Mesendoderm (in vitro differentiated cells): Measurements from ENCODE around the gene CARNS1.

ENCODE experiments used
- DNase-seq: peaks from one replicate; pipeline ENCODE4 v3.0.0; 2013
- H2AK5ac ChIP-seq: 2 replicates; pipeline ENCODE4 v1.6.1; 2013; ENCODE audit warnings: low read length, inconsistent platforms
- H2BK120ac ChIP-seq: 2 replicates; pipeline ENCODE4 v1.6.1; 2013; ENCODE audit warnings: low read depth, mild to moderate bottlenecking, low read length, moderate library complexity, mixed read lengths
- H2BK15ac ChIP-seq: replicated peaks from 2 replicates; pipeline ENCODE4 v1.6.1; 2013; ENCODE audit warnings: low read depth, mild to moderate bottlenecking, moderate library complexity
- H2BK5ac ChIP-seq: 2 replicates; pipeline ENCODE4 v1.6.1; 2013; ENCODE audit warnings: low read length, inconsistent platforms
- H3K18ac ChIP-seq: 2 replicates; pipeline ENCODE4 v1.6.1; 2013; ENCODE audit warnings: mild to moderate bottlenecking, low read length, mixed read lengths
- H3K23ac ChIP-seq: one replicate; pipeline ENCODE4 v1.6.1; 2013; ENCODE audit warnings: low read length
- H3K27ac ChIP-seq: 2 replicates; pipeline ENCODE4 v1.5.1; 2013; ENCODE audit warnings: low read depth, mild to moderate bottlenecking, inconsistent platforms, low read length, moderate library complexity
- H3K27me3 ChIP-seq: 2 replicates; pipeline ENCODE4 v1.6.1; 2013; ENCODE audit warnings: low read length, control low read depth, mild to moderate bottlenecking, inconsistent platforms; ENCODE audit not compliant: insufficient read depth, poor library complexity
- H3K36me3 ChIP-seq: 2 replicates; pipeline ENCODE4 v1.6.1; 2013; ENCODE audit warnings: low read length, inconsistent platforms; ENCODE audit not compliant: control insufficient read depth, insufficient read depth
- H3K4ac ChIP-seq: one replicate; pipeline ENCODE4 v1.6.1; 2013; ENCODE audit warnings: low read depth, mild to moderate bottlenecking, low read length, moderate library complexity
- H3K4me1 ChIP-seq: 2 replicates; pipeline ENCODE4 v1.6.1; 2013; ENCODE audit warnings: low read depth, low read length, inconsistent platforms; ENCODE audit not compliant: control insufficient read depth
- H3K4me2 ChIP-seq: 2 replicates; pipeline ENCODE4 v1.6.1; 2013; ENCODE audit warnings: low read length
- H3K4me3 ChIP-seq: 2 replicates; pipeline ENCODE4 v1.5.1; 2013; ENCODE audit warnings: mild to moderate bottlenecking, low read length
- H3K56ac ChIP-seq: one replicate; pipeline ENCODE4 v1.6.1; 2013; ENCODE audit warnings: low read length
- H3K79me1 ChIP-seq: 2 replicates; pipeline ENCODE4 v1.6.1; 2013; ENCODE audit warnings: low read length, inconsistent platforms
- H3K79me2 ChIP-seq: 2 replicates; pipeline ENCODE4 v1.6.1; 2013; ENCODE audit warnings: mild to moderate bottlenecking, low read length; ENCODE audit not compliant: control insufficient read depth, insufficient read depth
- H3K9ac ChIP-seq: 2 replicates; pipeline ENCODE4 v1.6.1; 2013; ENCODE audit warnings: low read length, inconsistent platforms
- H4K5ac ChIP-seq: one replicate; pipeline ENCODE4 v1.6.1; 2013; ENCODE audit warnings: low read length
- H4K8ac ChIP-seq: one replicate; pipeline ENCODE4 v1.6.1; 2013; ENCODE audit warnings: low read depth, mild to moderate bottlenecking, control low read depth, low read length, moderate library complexity
- WGBS: extraction: QIAGEN DNeasy Blood & Tissue Kit; methylation state at CpG from one replicate; pipeline ENCODE4 v1.1.7; 2013; ENCODE audit warnings: low lambda C conversion rate, missing lambda C conversion rate; ENCODE audit not compliant: insufficient coverage; ENCODE audit errors: extremely low coverage; 5-methylcytosine and 5-hydroxymethylcytosine counted together

CARNS1 gene

GRCh38 chr11:67406420-67406968 lies 9.0 kb upstream of the CARNS1 start:
- H3K27ac ChIP-seq: no peak overlapping the region
- WGBS: no CpG with 5 or more reads among the region's 18 CpGs
- H3K18ac ChIP-seq: no peak overlapping the region
- H3K23ac ChIP-seq: no peak overlapping the region
- no peak overlapping the region for H4K8ac ChIP-seq
- H2BK15ac ChIP-seq: no peak overlapping the region
- no peaks in the 10 kb centered on the region for H3K79me1 ChIP-seq
- H2BK120ac ChIP-seq: no peak overlapping the region
- no peaks in the 10 kb centered on the region for H3K27me3 ChIP-seq
- H3K79me2 ChIP-seq: no peaks in the 10 kb centered on the region
- H4K5ac ChIP-seq: no peak overlapping the region
- no peak for DNase-seq
- no peak overlapping the region for H2BK5ac ChIP-seq
- H3K4me1 ChIP-seq: no peaks in the 10 kb centered on the region
- no peak overlapping the region for H3K4ac ChIP-seq
- H3K36me3 ChIP-seq: no peaks in the 10 kb centered on the region
- H3K4me2 ChIP-seq: no peak overlapping the region
- no peak overlapping the region for H3K56ac ChIP-seq
- no peak overlapping the region for H3K4me3 ChIP-seq
- H3K9ac ChIP-seq: no peak overlapping the region
- no peak overlapping the region for H2AK5ac ChIP-seq

DNA sequence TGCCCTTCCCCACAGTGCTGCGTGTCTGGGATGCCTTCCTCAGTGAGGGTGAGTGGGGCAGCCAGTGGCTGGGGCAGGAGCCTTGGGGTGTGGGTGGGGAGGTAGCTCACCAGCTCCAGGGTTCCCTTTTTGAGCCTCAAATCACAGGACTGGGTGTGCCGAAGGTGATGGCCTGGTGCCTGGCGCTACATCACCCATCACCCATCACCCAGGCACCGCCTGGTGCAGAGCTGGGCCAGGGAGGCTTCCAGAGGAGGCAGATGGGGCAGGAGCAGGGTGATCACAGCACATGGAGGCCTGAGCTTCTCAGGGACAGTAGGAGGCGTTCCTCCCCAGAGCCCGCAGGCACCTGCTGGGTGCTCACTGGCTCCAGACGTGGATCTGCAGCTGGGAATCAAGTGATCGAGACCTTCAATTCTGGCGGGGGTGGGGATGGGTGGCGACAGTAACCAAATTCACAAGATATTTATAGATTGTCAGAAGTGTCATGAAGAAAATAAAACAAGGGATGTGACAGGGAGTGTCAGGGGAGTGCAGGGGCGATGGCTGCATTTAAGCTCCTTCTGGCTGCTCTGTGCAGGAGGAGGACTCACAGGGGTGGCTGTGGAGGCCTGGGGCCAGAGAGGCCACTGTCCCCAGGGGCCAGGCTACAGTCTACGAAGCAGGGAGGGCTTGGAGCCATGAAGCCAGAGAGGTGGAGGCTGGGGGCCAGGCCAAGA lies 8.3 kb upstream of the CARNS1 start:
- H2AK5ac ChIP-seq: no peak overlapping the region
- H2BK15ac ChIP-seq: no peak overlapping the region
- no peak overlapping the region for H2BK120ac ChIP-seq
- no peak overlapping the region for H3K9ac ChIP-seq
- no peaks in the 10 kb centered on the region for H3K36me3 ChIP-seq
- H3K79me1 ChIP-seq: no peaks in the 10 kb centered on the region
- no CpG with 5 or more reads among the region's 12 CpGs for WGBS
- H3K4ac ChIP-seq: no peak overlapping the region
- no peak overlapping the region for H3K18ac ChIP-seq
- H3K79me2 ChIP-seq: no peaks in the 10 kb centered on the region
- H3K23ac ChIP-seq: no peak overlapping the region
- no peaks in the 10 kb centered on the region for H3K27me3 ChIP-seq
- DNase-seq: no peak
- H3K4me3 ChIP-seq: no peak overlapping the region
- no peak overlapping the region for H4K8ac ChIP-seq
- no peak overlapping the region for H3K27ac ChIP-seq
- H3K4me2 ChIP-seq: no peak overlapping the region
- no peak overlapping the region for H4K5ac ChIP-seq
- H3K56ac ChIP-seq: no peak overlapping the region
- no peaks in the 10 kb centered on the region for H3K4me1 ChIP-seq
- no peak overlapping the region for H2BK5ac ChIP-seq

DNA sequence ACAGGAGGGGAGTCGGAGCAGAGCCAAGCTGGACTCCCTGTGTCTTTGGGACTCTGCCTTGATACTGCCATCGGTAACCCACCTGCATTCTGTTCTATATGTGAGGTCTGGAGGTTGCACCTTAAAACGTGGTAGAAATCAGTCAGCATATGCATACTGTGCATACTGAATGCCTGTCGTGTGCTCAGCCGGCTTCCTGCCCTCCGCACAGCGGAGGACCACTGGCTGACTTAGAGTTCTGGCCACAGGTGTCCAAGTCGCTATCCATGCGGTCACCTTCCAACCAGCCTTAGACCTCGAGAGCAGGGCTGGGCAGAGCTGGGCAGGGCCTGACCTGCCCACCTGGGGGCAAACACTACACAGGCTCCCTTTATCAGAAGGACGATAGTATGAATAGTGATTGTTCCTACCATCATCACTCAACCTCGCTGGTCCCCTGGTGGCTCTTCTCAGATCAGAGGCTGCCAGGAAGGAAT lies 7.8 kb upstream of the CARNS1 start:
- H3K4me3 ChIP-seq: no peak overlapping the region
- no peak overlapping the region for H2BK120ac ChIP-seq
- no peak overlapping the region for H4K5ac ChIP-seq
- no peaks in the 10 kb centered on the region for H3K27me3 ChIP-seq
- H3K36me3 ChIP-seq: no peaks in the 10 kb centered on the region
- WGBS: no CpG with 5 or more reads among the region's 12 CpGs
- H3K4me2 ChIP-seq: no peak overlapping the region
- H3K9ac ChIP-seq: no peak overlapping the region
- H3K56ac ChIP-seq: no peak overlapping the region
- H4K8ac ChIP-seq: no peak overlapping the region
- no peaks in the 10 kb centered on the region for H3K79me2 ChIP-seq
- H3K18ac ChIP-seq: no peak overlapping the region
- H2BK15ac ChIP-seq: no peak overlapping the region
- no peaks in the 10 kb centered on the region for H3K4me1 ChIP-seq
- H3K4ac ChIP-seq: no peak overlapping the region
- no peak overlapping the region for H2BK5ac ChIP-seq
- H3K79me1 ChIP-seq: no peaks in the 10 kb centered on the region
- no peak overlapping the region for H3K27ac ChIP-seq
- no peak overlapping the region for H3K23ac ChIP-seq
- H2AK5ac ChIP-seq: no peak overlapping the region
- no peak for DNase-seq

DNA sequence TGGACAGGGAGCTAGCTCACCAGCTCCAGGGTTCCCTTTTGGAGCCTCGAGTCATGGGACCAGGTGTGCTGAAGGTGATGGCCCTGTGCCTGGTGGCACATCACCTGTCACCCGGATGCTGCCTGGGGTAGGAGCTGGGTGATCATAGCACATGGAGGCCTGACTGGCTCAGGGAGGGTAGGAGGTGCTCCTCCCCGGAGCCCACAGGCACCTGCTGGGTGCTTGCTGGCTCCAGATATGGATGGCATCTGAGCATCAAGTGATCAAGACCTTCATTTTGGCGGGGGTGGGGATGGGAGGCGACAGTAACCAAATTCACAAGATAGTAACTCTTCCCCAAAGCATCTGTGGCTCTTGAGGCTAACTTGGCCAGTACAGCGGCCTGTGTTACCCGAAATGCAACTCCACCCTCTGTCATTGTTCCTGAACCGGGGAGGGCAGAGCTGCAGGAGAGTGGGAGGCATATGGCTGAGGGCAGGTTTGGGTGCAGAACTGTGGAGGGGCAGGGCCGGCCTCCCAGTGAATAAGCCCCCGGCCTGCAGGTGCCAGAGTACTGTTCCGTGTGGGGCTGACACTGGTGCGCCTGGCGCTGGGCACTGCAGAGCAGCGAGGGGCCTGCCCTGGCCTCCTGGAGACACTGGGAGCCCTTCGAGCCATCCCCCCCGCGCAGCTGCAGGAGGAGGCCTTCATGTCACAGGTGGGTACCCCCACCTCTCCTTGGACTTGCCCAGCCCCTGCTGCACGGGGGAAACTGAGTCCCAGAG lies 6.9 kb upstream of the CARNS1 start:
- H3K4me1 ChIP-seq: no peaks in the 10 kb centered on the region
- no CpG with 5 or more reads among the region's 18 CpGs for WGBS

GRCh38 chr11:67409261-67409666 lies 6.2 kb upstream of the CARNS1 start:
- no peak overlapping the region for H3K18ac ChIP-seq
- no peaks in the 10 kb centered on the region for H3K4me1 ChIP-seq
- H3K27ac ChIP-seq: no peak overlapping the region
- H4K5ac ChIP-seq: no peak overlapping the region
- H3K9ac ChIP-seq: no peak overlapping the region
- no peak overlapping the region for H3K56ac ChIP-seq
- no peak overlapping the region for H2BK15ac ChIP-seq
- H3K4ac ChIP-seq: no peak overlapping the region
- H3K27me3 ChIP-seq: no peaks in the 10 kb centered on the region
- H2BK120ac ChIP-seq: no peak overlapping the region
- H4K8ac ChIP-seq: no peak overlapping the region
- H3K79me1 ChIP-seq: no peaks in the 10 kb centered on the region
- no peak overlapping the region for H2BK5ac ChIP-seq
- H3K23ac ChIP-seq: no peak overlapping the region
- H3K4me2 ChIP-seq: no peak overlapping the region
- no peaks in the 10 kb centered on the region for H3K36me3 ChIP-seq
- no peak for DNase-seq
- no peak overlapping the region for H2AK5ac ChIP-seq
- no peak overlapping the region for H3K4me3 ChIP-seq
- no peaks in the 10 kb centered on the region for H3K79me2 ChIP-seq
- WGBS: no CpG with 5 or more reads among the region's 24 CpGs

More for the DNA sequence above, 6.9 kb upstream of the CARNS1 start:
- H3K79me1 ChIP-seq: no peaks in the 10 kb centered on the region
- DNase-seq: no peak
- no peak overlapping the region for H3K4me2 ChIP-seq
- no peak overlapping the region for H3K4ac ChIP-seq
- H3K56ac ChIP-seq: no peak overlapping the region
- H3K18ac ChIP-seq: no peak overlapping the region
- H2BK120ac ChIP-seq: no peak overlapping the region
- H2AK5ac ChIP-seq: no peak overlapping the region
- H4K8ac ChIP-seq: no peak overlapping the region
- no peak overlapping the region for H3K9ac ChIP-seq
- H3K36me3 ChIP-seq: no peaks in the 10 kb centered on the region
- H3K4me3 ChIP-seq: no peak overlapping the region
- H2BK5ac ChIP-seq: no peak overlapping the region
- no peak overlapping the region for H3K27ac ChIP-seq
- H3K79me2 ChIP-seq: no peaks in the 10 kb centered on the region
- H3K27me3 ChIP-seq: no peaks in the 10 kb centered on the region
- H2BK15ac ChIP-seq: no peak overlapping the region
- no peak overlapping the region for H4K5ac ChIP-seq
- no peak overlapping the region for H3K23ac ChIP-seq
